ENCODE data around the gene STK11IP. TPM values are rescaled to one million over a fixed set of nuclear protein-coding genes. Genes with fewer than 3 reads are reported as not detected.

The STK11IP gene
- total RNA-seq, 4 donors from 2014 or later, result 19.4 to 62.6 (median 51.5) TPM

GRCh38 chr2:219615036-219615435 lies 17.4 kb downstream of the STK11IP start:
- DNase-seq, result no peak
- Histone ChIP-seq H3K27ac (no peak overlapping the region), H3K4me1 (peaks cover 0 to 6% (median 3%) of the 10 kb centered on the region in 4 donors), H3K9me3 (no peaks in the 10 kb centered on the region), H3K27me3 (no peaks in the 10 kb centered on the region), H3K4me3 (no peak overlapping the region), H3K36me3 (peaks cover 0 to 35% (median 0%) of the 10 kb centered on the region in 3 donors)
- TF ChIP-seq CTCF (IDR thresholded peaks at IDR 0.05) (no peak), POLR2A (IDR thresholded peaks at IDR 0.05) (no peak)

- TF ChIP-seq CTCF (IDR thresholded peaks at IDR 0.05), result no peak
- no peak for TF ChIP-seq POLR2A (IDR thresholded peaks at IDR 0.05)
- Histone ChIP-seq H3K4me1 (peaks cover 0 to 6% (median 3%) of the 10 kb centered on the region in 4 donors), H3K4me3 (no peak overlapping the region), H3K36me3 (peaks cover 0 to 35% (median 0%) of the 10 kb centered on the region in 3 donors), H3K9me3 (no peaks in the 10 kb centered on the region), H3K27ac (no peak overlapping the region), H3K27me3 (no peaks in the 10 kb centered on the region)
- DNase-seq, result no peak
Measured at GRCh38 chr2:219615894-219616293, 18.2 kb downstream of the STK11IP start.

- DNase-seq, result no peak
- no peak overlapping the region for H3K4me3 ChIP-seq
- peaks cover 0 to 6% (median 3%) of the 10 kb centered on the region in 4 donors for H3K4me1 ChIP-seq
- TF ChIP-seq POLR2A (IDR thresholded peaks at IDR 0.05), result no peak
- no peak for TF ChIP-seq CTCF (IDR thresholded peaks at IDR 0.05)
- no peaks in the 10 kb centered on the region for H3K9me3 ChIP-seq
- H3K36me3 ChIP-seq, result peaks cover 0 to 33% (median 0%) of the 10 kb centered on the region in 3 donors
- H3K27ac ChIP-seq, result no peak overlapping the region
- H3K27me3 ChIP-seq, result no peaks in the 10 kb centered on the region
Measured at GRCh38 chr2:219616550-219616949, 18.9 kb downstream of the STK11IP start.

GRCh38 chr2:219618733-219619122 lies 21.1 kb downstream of the STK11IP start:
- Histone ChIP-seq H3K9me3 (no peaks in the 10 kb centered on the region), H3K4me1 (no peaks in the 10 kb centered on the region), H3K27ac (no peak overlapping the region), H3K27me3 (no peaks in the 10 kb centered on the region), H3K4me3 (no peak overlapping the region), H3K36me3 (peaks cover 0 to 23% (median 0%) of the 10 kb centered on the region in 3 donors)
- TF ChIP-seq POLR2A (IDR thresholded peaks at IDR 0.05), result no peak
- TF ChIP-seq CTCF (IDR thresholded peaks at IDR 0.05), result no peak
- DNase-seq, result no peak

GRCh38 chr2:219619235-219619634 lies 21.6 kb downstream of the STK11IP start:
- no peaks in the 10 kb centered on the region for H3K4me1 ChIP-seq
- TF ChIP-seq CTCF (IDR thresholded peaks at IDR 0.05), result no peak
- TF ChIP-seq POLR2A (IDR thresholded peaks at IDR 0.05), result no peak
- H3K4me3 ChIP-seq, result no peak overlapping the region
- H3K27me3 ChIP-seq, result no peaks in the 10 kb centered on the region
- no peak overlapping the region for H3K27ac ChIP-seq
- no peak for DNase-seq
- peaks cover 0 to 18% (median 0%) of the 10 kb centered on the region in 3 donors for H3K36me3 ChIP-seq
- no peaks in the 10 kb centered on the region for H3K9me3 ChIP-seq

GRCh38 chr2:219620546-219620945 lies 22.9 kb downstream of the STK11IP start:
- no peaks in the 10 kb centered on the region for H3K4me1 ChIP-seq
- H3K4me3 ChIP-seq, result no peak overlapping the region
- TF ChIP-seq CTCF (IDR thresholded peaks at IDR 0.05), result no peak
- TF ChIP-seq POLR2A (IDR thresholded peaks at IDR 0.05), result no peak
- no peak overlapping the region for H3K27ac ChIP-seq
- no peak for DNase-seq
- H3K9me3 ChIP-seq, result no peaks in the 10 kb centered on the region
- H3K27me3 ChIP-seq, result no peaks in the 10 kb centered on the region
- H3K36me3 ChIP-seq, result peaks cover 0 to 6% (median 0%) of the 10 kb centered on the region in 3 donors
